GM12878 (cell line): ENCODE measurements around the gene KRT79.

ENCODE experiments used
- CEBPB ChIP-seq, 2 experiments: fragments of 150-350 bp in 1 of 2; IDR thresholded peaks; 2 replicates each; pipeline ENCODE4 v1.6.1; 2012 to 2014; ENCODE audit warnings: low read depth in 2 of 2, low read length in 2 of 2, borderline replicate concordance in 1 of 2, inconsistent platforms in 1 of 2
- FOS ChIP-seq: IDR thresholded peaks from 3 replicates; pipeline ENCODE4 v1.6.1; 2011; ENCODE audit warnings: borderline replicate concordance; ENCODE audit not compliant: insufficient read length; ENCODE audit errors: extremely low read depth
- NFYA ChIP-seq: IDR thresholded peaks from 2 replicates; pipeline ENCODE4 v1.6.1; 2011; ENCODE audit warnings: low read depth, mild to moderate bottlenecking, low read length, improper control_type of control experiment, borderline replicate concordance
- NFYB ChIP-seq: IDR thresholded peaks from 2 replicates; pipeline ENCODE4 v1.6.1; 2011; ENCODE audit warnings: low read depth, mild to moderate bottlenecking, low read length, improper control_type of control experiment, moderate library complexity; ENCODE audit not compliant: insufficient read depth
- SREBF2 ChIP-seq: IDR thresholded peaks from 2 replicates; pipeline ENCODE4 v1.6.1; 2012; ENCODE audit warnings: mild to moderate bottlenecking, low read length
- ZBED1 ChIP-seq: IDR thresholded peaks from 2 replicates; pipeline ENCODE4 v1.6.1; 2016; ENCODE audit warnings: borderline replicate concordance
- TF ChIP-seq, protein P1 (sequence below), 3 experiments: IDR thresholded peaks in 2 of 3; conservative IDR thresholded peaks in 1 of 3; 2 replicates each; pipeline ENCODE4 v1.5.1; 2011; ENCODE audit warnings: low read depth in 3 of 3, low read length in 3 of 3, mild to moderate bottlenecking in 3 of 3, control low read depth in 2 of 3, moderate library complexity in 2 of 3, inconsistent platforms in 1 of 3, mixed read lengths in 1 of 3; ENCODE audit not compliant: control insufficient read depth in 2 of 3, insufficient read depth in 1 of 3; ENCODE audit errors: extremely low read depth in 1 of 3
- TF ChIP-seq, protein P2 (sequence below): fragments of 450-650 bp; formaldehyde crosslinking; IDR thresholded peaks from 2 replicates; pipeline ENCODE4 v1.5.0; 2022; ENCODE audit warnings: mild to moderate bottlenecking, missing genetic modification characterization

DNA sequence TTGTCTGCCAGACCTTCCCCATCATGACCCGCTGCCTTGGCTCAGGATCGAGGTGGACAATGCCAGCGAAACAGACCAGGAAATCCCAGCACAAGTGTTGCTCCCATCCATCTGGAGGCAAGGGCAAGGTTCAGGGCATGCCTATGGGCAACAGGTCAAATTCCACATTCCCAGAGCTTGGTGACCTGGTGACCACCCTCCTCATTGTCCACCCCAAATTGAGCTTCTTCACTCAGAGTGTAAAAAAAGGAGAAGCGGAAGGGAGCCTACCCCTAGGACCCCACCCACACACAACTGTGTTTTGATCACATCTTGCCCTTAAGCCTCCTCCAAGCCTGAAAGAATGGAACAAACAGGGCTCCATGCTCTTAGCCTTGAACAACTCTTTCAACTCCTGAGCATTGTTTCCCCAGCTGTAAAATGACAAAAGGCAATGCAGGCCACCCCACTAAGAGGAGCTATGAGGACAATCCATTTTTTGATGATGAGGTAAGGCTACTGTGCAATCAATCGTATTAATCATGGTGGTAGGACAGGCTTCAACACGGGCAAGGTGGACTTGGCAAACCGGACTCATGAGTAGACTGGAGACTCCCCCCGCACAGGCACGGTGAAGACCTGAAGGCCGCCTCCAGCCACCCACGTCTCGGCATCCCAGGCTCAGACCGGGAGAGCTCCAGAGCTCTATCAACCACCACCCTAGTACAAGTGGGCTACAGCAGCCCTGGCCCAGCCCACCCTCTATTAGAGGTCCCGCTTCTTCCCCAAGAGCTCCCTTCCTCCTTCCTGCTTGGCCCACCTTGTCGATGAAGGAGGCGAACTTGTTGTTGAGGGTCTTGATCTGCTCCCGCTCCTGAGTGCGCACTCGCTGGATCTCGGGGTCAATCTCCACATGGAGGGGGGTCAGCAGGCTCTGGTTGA, 866 bp downstream of the KRT79 start:
- TF ChIP-seq CEBPB (IDR thresholded peaks at IDR 0.05; ENCODE audit: borderline replicate concordance in 1 of 2, low read depth in 2 of 2, low read length in 2 of 2), result no peak
- no peak for TF ChIP-seq NFYA
- no peak for TF ChIP-seq NFYB
- no peak for TF ChIP-seq SREBF2
- TF ChIP-seq FOS, result no peak
- TF ChIP-seq, protein P1, sequence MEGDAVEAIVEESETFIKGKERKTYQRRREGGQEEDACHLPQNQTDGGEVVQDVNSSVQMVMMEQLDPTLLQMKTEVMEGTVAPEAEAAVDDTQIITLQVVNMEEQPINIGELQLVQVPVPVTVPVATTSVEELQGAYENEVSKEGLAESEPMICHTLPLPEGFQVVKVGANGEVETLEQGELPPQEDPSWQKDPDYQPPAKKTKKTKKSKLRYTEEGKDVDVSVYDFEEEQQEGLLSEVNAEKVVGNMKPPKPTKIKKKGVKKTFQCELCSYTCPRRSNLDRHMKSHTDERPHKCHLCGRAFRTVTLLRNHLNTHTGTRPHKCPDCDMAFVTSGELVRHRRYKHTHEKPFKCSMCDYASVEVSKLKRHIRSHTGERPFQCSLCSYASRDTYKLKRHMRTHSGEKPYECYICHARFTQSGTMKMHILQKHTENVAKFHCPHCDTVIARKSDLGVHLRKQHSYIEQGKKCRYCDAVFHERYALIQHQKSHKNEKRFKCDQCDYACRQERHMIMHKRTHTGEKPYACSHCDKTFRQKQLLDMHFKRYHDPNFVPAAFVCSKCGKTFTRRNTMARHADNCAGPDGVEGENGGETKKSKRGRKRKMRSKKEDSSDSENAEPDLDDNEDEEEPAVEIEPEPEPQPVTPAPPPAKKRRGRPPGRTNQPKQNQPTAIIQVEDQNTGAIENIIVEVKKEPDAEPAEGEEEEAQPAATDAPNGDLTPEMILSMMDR (IDR thresholded peaks at IDR 0.05 in 2 of 3, conservative IDR thresholded peaks at IDR 0.05 in 1 of 3; ENCODE audit: control insufficient read depth in 2 of 3, extremely low read depth in 1 of 3, insufficient read depth in 1 of 3, low read depth in 3 of 3, low read length in 3 of 3), result no peak
- TF ChIP-seq ZBED1, result no peak
- TF ChIP-seq, protein P2, sequence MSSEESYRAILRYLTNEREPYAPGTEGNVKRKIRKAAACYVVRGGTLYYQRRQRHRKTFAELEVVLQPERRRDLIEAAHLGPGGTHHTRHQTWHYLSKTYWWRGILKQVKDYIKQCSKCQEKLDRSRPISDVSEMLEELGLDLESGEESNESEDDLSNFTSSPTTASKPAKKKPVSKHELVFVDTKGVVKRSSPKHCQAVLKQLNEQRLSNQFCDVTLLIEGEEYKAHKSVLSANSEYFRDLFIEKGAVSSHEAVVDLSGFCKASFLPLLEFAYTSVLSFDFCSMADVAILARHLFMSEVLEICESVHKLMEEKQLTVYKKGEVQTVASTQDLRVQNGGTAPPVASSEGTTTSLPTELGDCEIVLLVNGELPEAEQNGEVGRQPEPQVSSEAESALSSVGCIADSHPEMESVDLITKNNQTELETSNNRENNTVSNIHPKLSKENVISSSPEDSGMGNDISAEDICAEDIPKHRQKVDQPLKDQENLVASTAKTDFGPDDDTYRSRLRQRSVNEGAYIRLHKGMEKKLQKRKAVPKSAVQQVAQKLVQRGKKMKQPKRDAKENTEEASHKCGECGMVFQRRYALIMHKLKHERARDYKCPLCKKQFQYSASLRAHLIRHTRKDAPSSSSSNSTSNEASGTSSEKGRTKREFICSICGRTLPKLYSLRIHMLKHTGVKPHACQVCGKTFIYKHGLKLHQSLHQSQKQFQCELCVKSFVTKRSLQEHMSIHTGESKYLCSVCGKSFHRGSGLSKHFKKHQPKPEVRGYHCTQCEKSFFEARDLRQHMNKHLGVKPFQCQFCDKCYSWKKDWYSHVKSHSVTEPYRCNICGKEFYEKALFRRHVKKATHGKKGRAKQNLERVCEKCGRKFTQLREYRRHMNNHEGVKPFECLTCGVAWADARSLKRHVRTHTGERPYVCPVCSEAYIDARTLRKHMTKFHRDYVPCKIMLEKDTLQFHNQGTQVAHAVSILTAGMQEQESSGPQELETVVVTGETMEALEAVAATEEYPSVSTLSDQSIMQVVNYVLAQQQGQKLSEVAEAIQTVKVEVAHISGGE, result no peak
